HPDE6-E6E7 (cell line): Measurements from ENCODE around the gene RBM20.
A peak's percentile ranks its signal among the peaks of the same experiment; 100 is the strongest.
"Not testable (repeated sequence)": the region's sequence is repeated elsewhere in the genome, so short reads cannot be mapped to it uniquely, and the experiment has no call there.

Source experiments
- DNase-seq: peaks from one replicate; pipeline ENCODE4 v3.0.0; 2011; ENCODE audit warnings: missing footprints; ENCODE audit errors: extremely low spot score

Gene RBM20

DNA sequence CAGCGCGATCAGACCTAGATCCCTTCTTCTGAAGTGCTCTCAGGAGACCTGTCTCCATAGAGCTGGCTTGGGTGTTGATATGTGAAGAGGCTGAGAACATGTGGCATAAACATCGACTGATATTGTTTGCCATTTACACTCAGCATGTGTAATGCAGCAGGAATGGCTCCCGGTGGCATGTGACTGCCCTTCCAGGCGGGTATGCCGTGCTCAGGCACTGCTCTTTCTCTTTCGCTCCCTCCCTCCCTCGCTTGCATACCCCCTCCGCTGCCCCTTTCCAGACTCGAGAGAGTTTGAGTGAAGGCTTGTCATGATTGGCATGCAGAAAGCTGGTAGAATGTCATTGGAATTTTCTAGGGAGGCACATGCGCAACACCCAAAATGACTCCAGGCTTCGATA lies 120.2 kb downstream of the RBM20 start:
- DNase-seq: no peak

DNA sequence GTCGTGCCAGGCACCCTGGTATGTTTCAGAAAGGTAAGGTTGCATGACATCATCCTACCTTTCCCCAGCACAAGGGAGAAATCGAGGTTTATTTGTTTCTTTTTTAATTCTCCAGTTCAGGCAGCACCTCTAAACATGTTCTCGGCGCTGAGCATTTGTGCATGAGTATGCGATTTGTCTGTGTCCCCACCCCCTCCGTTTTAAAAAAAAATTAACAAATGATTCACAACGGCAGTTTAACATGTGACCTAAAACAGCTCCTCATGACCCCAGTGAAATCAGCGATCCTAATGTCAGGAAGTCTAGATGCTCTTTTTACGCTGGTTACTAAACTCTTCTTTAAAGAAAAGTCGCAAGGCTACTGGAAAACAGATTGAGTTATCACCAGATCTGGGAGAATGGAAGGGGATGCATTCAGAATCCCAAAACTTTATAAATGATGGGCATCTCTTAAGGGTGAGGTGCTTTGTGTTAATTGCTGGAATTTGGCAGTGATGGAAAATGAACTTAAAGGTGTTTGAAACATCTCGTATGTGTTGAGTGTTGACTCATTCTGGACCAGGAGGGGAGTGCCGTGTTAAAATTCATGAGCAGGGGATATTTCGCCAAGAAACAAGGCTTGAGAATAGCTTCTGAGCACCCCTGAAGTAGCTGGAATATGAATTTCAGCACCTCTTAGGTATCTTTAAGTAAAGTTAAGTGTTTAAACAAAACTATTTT lies 120.8 kb downstream of the RBM20 start:
- no peak for DNase-seq

DNA sequence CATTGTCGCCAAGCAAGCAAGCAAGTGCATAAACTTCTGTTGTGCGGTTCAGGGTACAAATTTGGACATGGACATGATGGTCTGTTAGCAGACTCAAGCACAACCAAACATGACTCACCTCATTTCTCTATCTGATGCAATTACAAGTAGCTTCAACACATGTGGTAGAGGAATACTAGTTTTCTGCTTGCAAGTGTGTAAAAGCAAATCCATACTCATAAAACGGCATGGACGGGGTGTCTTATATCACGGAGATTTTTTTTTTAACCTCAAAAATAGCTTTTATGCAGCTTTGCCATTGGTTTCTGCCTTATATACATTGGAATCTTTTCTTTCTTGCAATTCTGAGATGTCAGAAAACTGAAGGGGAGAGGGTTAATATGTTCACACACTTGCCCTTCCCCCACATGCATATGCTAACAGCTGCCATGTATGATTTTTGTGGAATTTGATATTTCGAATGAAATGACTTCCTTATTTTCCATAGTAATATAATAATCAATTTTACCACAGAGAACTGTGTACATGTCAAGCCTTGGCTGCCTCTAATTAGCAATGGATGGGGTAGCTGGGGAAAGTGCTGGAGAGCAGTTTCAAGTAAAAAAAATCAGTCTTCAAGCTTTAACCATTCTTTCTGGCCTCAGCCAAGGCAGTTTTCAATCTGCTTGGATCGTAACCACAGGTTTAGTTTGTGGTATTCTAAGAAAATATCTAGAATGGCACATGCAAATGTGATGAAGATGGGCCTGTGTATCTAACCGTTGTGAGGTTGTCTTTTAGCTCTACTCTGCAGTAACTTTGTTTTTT lies 121.6 kb downstream of the RBM20 start:
- DNase-seq: no peak

DNA sequence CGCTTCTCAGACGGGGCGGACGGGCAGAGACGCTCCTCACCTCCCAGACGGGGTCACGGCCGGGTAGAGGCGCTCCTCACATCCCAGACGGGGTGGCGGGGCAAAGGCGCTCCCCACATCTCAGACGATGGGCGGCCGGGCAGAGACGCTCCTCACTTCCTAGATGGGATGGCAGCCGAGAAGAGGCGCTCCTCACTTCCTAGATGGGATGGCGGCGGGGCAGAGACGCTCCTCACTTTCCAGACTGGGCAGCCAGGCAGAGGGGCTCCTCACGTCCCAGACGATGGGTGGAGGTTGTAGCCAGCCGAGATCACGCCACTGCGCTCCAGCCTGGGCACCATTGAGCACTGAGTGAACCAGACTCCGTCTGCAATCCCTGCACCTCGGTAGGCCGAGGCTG lies 123.5 kb downstream of the RBM20 start:
- not testable (repeated sequence) for DNase-seq

DNA sequence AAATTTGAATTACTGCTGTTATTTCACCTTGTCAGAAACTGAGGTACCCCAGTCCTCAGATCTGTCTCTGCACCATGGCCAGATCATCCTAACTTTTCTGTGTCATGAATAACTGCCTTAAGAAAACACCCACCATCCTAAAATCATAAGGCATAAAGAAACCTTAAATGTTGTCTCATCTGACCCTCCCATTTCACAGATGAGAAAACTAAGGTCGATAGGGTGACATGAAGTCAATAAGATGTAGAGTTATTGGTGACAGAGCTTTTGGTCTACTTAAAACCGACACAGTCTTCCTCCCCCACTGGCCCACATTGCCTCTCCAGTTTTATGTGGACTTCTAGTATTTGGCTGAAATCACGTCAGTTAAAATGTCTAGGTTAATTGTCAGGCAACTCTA lies 126.1 kb downstream of the RBM20 start:
- DNase-seq: no peak

DNA sequence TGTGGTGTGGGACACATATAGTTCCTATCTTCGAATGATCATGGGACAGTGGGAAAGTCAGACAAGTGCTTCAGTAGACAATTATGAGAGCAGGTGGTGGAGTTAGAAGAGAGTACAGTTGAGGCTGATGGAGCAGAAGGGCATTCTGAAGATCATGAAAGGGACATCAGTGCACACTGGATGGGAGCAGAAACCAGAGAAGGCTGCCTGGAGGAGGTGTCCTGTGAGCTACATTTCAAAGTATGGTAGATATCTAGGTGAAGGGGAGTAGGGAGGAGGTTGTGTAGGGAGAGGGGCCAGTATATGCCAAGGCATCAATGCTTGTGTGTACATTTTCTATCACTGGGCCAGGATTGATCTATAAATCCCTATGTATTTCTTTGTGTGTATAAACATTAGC lies 127.3 kb downstream of the RBM20 start:
- DNase-seq: no peak

DNA sequence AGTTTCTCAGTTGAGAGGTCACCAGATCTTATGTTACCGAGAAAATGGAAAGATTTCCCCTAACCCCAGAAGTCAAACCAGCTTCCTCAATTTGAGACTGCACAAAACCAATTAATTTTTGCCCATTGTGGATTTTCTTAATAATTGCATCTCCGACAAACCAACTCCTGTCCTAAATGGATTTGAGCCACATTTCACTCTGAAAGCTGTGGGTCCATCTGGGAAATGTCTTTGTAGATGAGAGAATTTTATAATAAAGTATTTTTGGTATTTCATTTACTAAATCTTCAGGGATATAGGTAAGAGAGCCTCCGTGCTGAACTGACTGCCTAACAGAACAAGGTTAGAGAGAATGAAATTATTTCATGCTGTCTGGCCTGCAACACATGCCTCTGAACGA lies 127.9 kb downstream of the RBM20 start:
- DNase-seq: no peak

DNA sequence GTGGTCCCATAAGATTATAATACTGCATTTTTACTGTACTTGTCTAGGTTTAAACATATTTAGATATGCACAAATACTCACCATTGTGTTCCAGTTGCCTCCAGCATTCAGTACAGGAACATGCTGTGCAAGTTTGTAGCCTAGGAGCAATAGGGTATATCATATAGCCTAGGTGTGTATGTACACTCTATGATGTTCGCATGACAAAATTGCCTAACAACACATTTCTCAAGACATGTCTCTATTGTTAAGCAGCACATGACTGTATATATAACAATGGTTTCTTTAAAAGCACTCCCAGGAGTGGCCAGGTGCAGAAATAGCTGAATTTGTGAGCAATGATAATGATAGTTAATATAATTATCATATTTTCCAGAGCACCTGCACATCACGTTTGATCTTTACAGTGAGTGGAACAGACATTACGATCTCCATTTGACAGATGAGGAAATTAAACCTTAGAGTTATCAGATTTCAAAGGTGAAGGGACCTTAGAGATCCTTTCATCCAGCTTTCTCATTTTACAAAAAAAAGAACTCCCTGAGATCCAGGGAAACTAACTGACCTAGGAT lies 128.4 kb downstream of the RBM20 start:
- no peak for DNase-seq

DNA sequence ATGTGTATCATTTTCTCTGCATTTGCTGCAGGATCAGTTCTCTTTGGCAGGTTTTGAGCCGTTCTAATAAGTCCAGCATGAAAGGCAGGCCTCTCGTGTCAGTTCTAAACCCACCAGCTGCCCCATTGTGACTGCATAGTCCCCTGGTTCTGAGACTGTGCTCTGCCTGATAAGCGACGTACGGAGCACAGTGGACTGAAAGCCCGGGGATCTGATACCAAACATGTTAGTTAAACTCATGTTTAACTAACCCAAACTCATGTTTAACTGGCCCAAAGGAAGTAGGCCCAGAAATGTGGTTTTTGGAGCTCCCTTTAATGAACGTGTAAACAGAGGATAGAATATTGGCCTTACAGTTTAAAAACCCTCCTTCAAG lies 129.5 kb downstream of the RBM20 start:
- DNase-seq: no peak

DNA sequence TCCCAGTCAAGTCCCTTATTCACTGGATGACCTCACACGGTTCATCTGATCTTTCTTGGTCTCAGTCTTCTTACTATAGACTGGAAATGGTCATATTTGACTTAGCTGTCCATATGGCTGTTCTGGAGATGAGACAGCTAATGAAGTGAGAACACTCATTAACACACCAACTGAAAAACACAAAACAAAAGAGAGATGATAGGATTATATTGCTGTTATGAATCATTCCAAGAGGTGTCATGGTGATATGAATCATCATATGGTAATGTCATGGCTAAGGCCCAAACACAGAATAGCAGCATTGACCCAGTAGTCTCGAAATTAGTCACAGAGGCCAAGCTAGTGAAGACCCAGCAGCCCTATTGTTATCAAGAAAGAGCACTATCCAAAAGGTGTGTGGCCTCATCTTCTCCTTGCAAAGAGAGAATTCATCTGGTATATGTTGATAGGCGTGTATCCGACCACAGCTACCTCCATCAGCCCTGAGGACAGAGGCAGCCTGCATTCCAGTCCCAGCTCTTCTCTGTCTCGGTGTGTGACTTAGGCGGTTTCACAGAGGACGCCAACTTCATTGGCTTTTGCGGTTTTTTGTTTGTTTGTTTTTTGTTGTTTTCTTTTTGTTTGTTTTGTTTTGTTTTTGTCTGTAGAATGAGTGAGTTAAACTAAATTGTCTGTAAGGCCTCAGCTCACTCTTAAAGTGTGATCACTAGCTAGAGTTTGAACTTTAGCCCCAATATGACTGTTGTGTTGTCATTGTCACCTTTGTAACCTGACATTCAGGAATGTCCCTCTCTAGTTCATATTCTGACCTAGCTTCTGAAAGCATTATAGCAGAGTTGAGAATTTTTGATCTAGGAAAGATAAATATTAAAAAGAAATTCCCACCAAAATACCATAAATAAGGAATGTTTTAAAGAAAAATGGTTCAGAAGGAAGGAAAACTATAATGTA lies 130.2 kb downstream of the RBM20 start:
- DNase-seq: peak; percentile 93

DNA sequence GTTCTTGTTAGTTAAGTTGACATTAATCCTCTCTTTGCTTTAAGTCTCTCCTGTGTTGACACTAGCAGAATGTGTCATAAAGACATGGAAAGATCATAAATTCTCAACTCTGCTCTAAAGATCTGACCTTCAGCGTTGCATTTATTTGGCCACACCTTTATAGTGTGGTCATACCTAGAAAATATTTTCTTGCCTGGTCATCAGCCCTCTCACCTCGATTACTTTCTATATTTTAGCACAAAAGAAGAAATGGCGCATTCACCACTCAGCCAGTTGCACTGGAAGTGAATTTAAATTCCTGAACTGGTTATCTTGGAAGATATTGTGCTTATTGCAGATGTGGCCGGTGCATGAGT lies 130.9 kb downstream of the RBM20 start:
- no peak for DNase-seq

DNA sequence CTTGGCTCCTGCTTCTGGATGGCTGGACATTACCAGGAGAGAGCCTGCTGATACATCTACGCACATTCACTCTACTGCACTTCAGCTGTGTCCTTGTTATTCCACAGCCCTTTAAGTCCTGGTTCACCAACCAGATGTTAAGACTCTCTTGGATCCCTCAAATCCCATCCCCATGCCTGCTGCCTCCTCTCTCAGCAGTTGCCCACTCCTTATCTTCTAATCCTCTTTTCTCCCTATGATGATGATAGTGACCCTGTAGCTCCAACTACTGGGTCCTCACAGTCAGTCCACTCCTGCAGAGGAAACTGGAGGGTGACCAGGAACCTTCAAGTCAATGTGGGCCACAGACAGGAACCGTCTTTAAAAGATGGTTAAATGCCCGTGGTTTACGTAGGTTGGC lies 131.3 kb downstream of the RBM20 start:
- no peak for DNase-seq

DNA sequence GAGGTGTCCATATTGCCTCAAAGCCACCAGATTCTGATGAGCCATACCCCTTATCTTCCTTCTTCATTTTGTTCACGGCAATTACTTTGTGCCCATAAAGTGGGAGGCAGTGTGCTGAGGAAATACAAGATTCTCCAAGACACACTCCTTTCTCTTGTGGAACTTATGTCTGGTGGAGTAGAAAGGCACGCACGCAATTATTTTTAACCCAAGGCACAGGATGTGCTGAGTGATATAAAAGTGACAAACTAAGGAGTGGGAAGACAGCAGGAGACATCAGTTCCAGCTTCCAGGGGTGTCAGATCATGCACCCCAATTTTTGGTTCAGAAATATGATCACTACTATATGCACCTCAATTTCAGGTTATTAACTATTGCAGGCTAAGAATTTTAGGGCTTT lies 132.9 kb downstream of the RBM20 start:
- DNase-seq: no peak

DNA sequence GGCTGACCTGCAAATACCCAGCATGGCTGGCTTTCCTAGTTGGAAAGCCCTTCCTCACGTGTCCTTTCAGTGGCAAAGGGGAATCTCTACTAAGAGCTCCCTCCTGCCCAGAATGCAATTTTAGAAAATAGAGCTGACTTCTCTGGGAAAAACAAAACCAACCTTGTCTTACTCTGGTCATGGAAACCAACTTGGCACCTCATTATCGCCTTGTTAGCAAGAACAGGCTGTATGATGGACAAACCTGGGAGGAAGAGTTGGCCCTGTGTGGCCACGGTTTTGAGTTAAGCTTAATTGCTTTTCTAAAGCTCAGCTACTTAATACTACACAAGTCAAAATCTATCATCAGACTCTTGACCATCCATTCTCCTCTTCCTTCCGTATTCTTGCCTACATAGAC lies 133.5 kb downstream of the RBM20 start:
- no peak for DNase-seq

DNA sequence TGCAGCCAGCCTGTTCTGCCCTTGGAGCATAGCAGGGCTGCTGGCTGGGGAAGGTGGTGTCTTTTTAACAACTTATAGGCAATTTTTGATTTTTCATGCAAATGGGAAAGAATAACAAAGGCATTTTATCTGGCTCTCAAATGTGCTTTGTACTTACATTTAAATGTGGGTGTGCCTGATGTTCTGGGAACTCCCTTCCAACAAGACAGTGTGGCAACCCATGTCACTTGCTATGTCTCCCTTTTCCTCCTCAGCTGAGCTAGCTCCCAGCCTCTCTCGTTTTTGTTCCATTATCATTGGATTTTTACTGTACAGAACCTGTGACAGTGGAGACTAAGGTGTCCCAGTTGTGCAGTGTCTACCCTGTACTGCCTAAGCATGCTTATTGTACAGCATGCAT lies 134.1 kb downstream of the RBM20 start:
- DNase-seq: no peak

DNA sequence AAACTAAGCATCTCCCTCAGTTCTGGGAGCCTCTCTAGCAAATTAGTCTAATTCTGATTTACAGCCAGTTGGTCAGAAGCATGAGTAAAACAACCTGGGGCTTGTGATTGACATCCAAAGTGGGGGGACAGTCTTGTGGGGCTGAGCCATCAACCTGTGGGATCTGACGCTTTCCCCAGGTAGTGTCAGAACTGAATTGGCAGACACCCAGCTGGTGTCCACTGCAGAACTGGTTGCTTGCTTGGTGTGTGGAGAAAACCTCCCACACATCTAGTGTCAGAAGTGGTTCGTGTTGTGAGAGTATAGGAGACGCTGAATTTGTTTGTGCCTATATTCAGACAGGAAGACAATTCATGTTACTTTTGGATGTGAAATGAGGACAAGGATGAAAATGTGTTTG lies 135.4 kb downstream of the RBM20 start:
- DNase-seq: no peak

DNA sequence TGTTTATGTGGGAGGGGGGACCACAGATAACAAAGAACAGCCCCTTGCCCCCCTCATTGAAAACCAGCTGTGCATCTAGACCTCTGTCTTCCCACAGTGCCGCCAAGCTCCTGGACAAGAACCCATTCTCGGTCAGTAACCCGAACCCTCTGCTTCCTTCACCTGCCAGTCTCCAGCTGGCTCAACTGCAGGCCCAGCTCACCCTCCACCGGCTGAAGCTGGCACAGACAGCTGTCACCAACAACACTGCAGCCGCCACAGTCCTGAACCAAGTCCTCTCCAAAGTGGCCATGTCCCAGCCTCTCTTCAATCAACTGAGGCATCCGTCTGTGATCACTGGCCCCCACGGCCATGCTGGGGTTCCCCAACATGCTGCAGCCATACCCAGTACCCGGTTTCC lies 136.6 kb downstream of the RBM20 start:
- no peak for DNase-seq

DNA sequence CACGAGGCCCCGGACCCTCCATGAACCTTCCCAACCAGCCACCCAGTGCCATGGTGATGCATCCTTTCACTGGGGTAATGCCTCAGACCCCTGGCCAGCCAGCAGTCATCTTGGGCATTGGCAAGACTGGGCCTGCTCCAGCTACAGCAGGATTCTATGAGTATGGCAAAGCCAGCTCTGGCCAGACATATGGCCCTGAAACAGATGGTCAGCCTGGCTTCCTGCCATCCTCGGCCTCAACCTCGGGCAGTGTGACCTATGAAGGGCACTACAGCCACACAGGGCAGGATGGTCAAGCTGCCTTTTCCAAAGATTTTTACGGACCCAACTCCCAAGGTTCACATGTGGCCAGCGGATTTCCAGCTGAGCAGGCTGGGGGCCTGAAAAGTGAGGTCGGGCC lies 137.0 kb downstream of the RBM20 start:
- DNase-seq: no peak

DNA sequence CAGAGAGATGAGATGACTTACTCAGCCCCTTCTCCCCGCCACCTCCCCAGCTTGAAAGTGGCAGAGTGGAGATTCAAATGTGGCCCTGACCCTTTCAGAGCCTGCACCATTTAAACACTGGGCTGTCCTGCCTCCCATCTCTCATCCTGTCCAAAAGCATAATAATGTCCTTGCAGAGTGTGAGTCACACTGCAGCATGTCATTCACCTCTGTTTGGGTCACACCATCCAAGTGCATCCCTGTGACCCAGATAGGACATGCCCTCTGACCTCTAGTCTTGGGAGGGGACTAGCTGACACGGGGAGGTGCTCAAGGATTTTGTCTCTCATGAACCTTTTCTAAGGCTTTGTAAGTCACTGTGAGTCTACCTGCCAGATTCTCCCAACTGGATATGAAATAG lies 138.5 kb downstream of the RBM20 start:
- no peak for DNase-seq

DNA sequence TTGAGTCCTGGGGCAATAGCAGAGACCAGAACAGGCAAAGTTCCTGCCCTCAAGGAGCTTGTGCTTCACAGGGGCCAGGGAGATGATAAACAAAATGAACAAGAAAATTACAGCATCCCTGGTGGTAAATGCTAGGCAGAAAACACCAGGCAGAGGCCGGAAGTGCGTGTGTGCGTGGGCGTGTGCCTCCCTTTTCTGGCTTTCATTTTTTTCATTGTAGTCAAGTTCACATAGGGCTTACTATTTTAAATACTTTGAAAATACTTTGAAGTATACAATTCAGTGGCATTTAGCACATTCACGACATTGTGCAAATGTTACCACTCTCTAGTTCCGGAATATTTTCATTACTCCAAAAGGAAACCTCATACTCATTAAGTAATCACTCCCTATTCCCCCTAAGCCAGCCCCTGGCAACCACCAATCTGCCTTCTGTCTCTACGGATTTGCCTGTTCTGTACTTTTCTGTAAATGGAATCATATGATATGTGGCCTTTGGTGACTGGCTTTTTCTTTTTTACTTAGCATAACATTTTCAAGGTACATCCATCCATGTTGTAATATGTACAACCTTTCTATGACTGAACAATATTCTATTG lies 139.5 kb downstream of the RBM20 start:
- no peak for DNase-seq

DNA sequence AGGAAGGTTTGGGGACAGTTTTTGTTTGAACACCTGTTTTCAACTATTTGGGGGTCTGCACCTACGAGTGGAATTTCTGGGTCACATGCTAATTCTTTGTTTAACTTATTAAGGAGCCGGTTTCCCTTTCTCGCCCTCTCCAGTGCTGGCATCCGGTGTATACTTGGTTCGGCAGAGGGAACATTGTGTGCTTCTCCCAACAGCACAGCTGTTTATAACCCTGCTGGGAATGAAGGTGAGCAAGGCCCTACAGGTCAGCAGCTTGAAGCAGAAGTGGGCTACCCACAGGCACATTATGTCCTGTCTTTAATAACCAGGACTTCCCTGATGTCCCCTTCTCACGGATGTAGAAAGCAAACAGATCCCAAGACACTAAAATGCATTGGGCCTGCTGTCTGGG lies 140.1 kb downstream of the RBM20 start:
- DNase-seq: no peak

DNA sequence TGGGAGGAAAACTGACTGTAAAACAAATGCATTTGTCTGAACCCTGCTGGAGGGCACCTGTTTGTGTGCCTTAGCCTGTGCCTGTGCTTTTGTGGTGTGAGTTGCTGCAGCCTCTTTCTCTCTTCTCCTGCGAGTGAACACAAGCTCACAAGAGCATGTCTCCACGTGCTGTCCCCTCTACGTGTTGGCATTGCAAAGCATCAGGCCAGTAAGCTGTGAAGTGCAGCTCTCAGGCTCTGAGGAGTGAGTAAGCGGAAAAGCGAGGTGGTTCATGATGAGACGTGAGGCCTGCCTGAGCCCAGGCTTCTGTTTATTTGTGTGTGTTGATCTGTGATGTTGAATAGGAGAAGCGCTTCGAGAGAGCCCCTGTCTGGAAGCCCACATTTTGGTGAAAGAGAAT lies 142.0 kb downstream of the RBM20 start:
- no peak for DNase-seq
